Uterus (tissue), 2 donors: ENCODE data around the gene BPIFA1.

ENCODE experiments used
- POLR2A ChIP-seq, 2 donors: fragments of 450-650 bp; IDR thresholded peaks; one replicate each; pipeline ENCODE4 v1.6.1; 2016; ENCODE audit warnings: antibody characterized with exemption in 2 of 2, mild to moderate bottlenecking in 1 of 2, moderate library complexity in 1 of 2
- TF ChIP-seq, protein P1 (sequence below), 4 experiments: fragments of 200-600 bp in 2 of 4; fragments of 450-650 bp in 2 of 4; sonication (generic) in 2 of 4; IDR thresholded peaks; one replicate each; pipeline ENCODE4 v1.5.1; 2016 to 2019; ENCODE audit warnings: antibody characterized with exemption in 4 of 4, mild to moderate bottlenecking in 2 of 4, moderate library complexity in 1 of 4

GRCh38 chr20:33281550-33282146, 45.9 kb downstream of the BPIFA1 start:
- TF ChIP-seq POLR2A (IDR thresholded peaks at IDR 0.05): no peak
- TF ChIP-seq, protein P1, sequence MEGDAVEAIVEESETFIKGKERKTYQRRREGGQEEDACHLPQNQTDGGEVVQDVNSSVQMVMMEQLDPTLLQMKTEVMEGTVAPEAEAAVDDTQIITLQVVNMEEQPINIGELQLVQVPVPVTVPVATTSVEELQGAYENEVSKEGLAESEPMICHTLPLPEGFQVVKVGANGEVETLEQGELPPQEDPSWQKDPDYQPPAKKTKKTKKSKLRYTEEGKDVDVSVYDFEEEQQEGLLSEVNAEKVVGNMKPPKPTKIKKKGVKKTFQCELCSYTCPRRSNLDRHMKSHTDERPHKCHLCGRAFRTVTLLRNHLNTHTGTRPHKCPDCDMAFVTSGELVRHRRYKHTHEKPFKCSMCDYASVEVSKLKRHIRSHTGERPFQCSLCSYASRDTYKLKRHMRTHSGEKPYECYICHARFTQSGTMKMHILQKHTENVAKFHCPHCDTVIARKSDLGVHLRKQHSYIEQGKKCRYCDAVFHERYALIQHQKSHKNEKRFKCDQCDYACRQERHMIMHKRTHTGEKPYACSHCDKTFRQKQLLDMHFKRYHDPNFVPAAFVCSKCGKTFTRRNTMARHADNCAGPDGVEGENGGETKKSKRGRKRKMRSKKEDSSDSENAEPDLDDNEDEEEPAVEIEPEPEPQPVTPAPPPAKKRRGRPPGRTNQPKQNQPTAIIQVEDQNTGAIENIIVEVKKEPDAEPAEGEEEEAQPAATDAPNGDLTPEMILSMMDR (IDR thresholded peaks at IDR 0.05): no peak
